Measurements from ENCODE around the gene GSG1L. TPM values are rescaled to one million over a fixed set of nuclear protein-coding genes. Genes with fewer than 3 reads are reported as not detected.

Gene GSG1L
- polyA plus RNA-seq, 3 donors = not detected

GRCh38 chr16:28062847-28063521 lies 530 bp downstream of the GSG1L start:
- H3K9me3 Mint-ChIP-seq = peaks cover 0 to 5% (median 1%) of the 10 kb centered on the region in 7 donors
- H3K4me2 ChIP-seq (replicated peaks; ENCODE audit: extremely low read depth, low read length, poor library complexity, severe bottlenecking) = no peak overlapping the region
- peak in 1 of 3 donors; percentile 11 for DNase-seq
- H3K9me3 ChIP-seq (replicated peaks in 1 of 2; ENCODE audit: control insufficient read depth in 1 of 2, insufficient read depth in 1 of 2, low read length in 2 of 2) = no peaks in the 10 kb centered on the region
- intact Hi-C loops (cut with micrococcal nuclease) = no loop called here
- no peak overlapping the region for H3K27ac ChIP-seq (ENCODE audit: low read depth in 1 of 2, low read length in 2 of 2)
- H3K36me3 ChIP-seq (replicated peaks in 1 of 2; ENCODE audit: control insufficient read depth in 1 of 2, insufficient read depth in 2 of 2, low read length in 2 of 2) = no peaks in the 10 kb centered on the region
- no peak overlapping the region for H3K9ac ChIP-seq (ENCODE audit: insufficient read depth, low read length, poor library complexity, severe bottlenecking)
- H3K79me2 ChIP-seq (ENCODE audit: insufficient read depth, low read length) = no peaks in the 10 kb centered on the region
- under 1% methylated on average over 97 of the region's 99 CpGs for WGBS (ENCODE audit: insufficient coverage)
- no peak overlapping the region for H3K4me3 Mint-ChIP-seq
- H3K27ac Mint-ChIP-seq = no peak overlapping the region
- TF ChIP-seq, protein P1, sequence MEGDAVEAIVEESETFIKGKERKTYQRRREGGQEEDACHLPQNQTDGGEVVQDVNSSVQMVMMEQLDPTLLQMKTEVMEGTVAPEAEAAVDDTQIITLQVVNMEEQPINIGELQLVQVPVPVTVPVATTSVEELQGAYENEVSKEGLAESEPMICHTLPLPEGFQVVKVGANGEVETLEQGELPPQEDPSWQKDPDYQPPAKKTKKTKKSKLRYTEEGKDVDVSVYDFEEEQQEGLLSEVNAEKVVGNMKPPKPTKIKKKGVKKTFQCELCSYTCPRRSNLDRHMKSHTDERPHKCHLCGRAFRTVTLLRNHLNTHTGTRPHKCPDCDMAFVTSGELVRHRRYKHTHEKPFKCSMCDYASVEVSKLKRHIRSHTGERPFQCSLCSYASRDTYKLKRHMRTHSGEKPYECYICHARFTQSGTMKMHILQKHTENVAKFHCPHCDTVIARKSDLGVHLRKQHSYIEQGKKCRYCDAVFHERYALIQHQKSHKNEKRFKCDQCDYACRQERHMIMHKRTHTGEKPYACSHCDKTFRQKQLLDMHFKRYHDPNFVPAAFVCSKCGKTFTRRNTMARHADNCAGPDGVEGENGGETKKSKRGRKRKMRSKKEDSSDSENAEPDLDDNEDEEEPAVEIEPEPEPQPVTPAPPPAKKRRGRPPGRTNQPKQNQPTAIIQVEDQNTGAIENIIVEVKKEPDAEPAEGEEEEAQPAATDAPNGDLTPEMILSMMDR (IDR thresholded peaks at IDR 0.05) = no peak
- no peaks in the 10 kb centered on the region for H3K4me1 ChIP-seq (ENCODE audit: control insufficient read depth in 1 of 2, insufficient read depth in 2 of 2, low read length in 2 of 2)
- no peaks in the 10 kb centered on the region for H4K20me1 ChIP-seq (ENCODE audit: insufficient read depth, low read length)
- no peak overlapping the region for H3K4me3 ChIP-seq (replicated peaks in 1 of 3; ENCODE audit: low read depth in 2 of 3, low read length in 3 of 3)
- no peak overlapping the region for H2AFZ ChIP-seq (ENCODE audit: insufficient read depth, low read depth, low read length, poor library complexity, severe bottlenecking)
- H3K4me1 Mint-ChIP-seq = no peaks in the 10 kb centered on the region
- peaks cover 48 to 79% (median 58%) of the 10 kb centered on the region in 3 donors for H3K27me3 Mint-ChIP-seq (ENCODE audit: low read depth in 3 of 3)
- H3K27me3 ChIP-seq (ENCODE audit: control insufficient read depth in 2 of 2, insufficient read depth in 2 of 2, low read length in 2 of 2) = peaks cover 22 to 55% of the 10 kb centered on the region in 2 donors
- H3K36me3 Mint-ChIP-seq = no peaks in the 10 kb centered on the region

DNA sequence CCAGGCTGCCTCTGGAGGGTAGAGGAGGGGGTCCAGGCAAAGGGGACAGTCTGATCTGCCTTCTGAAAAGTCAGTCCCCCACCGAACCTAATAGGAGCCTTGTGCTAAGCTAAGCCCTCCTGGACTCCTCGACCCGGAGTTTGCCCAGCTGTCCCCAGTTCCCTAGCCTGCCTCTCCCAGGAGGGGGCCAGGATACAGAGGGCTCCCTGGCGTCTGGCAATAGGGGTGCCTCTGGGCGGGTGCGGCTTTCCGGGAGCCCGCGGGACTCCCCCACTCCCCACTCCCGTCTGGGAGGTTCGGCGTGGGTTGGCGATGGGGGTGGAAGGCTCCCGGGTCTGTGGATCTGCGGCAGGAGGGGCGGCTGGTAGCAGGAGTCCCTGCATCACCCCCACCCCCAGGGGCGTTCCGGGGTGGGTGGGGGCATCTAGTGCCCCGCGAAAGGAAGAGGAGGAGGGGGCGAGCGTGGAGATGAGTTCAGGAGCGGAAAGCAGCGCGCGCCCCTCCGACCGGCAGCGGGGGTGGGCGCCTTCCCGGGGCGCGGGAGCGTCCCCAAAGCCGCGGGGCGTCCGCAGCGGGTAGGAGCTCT lies 1.2 kb downstream of the GSG1L start:
- TF ChIP-seq, protein P1 (IDR thresholded peaks at IDR 0.05) = no peak
- DNase-seq = no peak

More for the DNA sequence above, 1.2 kb downstream of the GSG1L start:
- intact Hi-C loops (cut with micrococcal nuclease) = no loop called here
- Histone ChIP-seq H3K36me3 (replicated peaks in 1 of 2; ENCODE audit: control insufficient read depth in 1 of 2, insufficient read depth in 2 of 2, low read length in 2 of 2) (no peaks in the 10 kb centered on the region), H3K9me3 (replicated peaks in 1 of 2; ENCODE audit: control insufficient read depth in 1 of 2, insufficient read depth in 1 of 2, low read length in 2 of 2) (no peaks in the 10 kb centered on the region), H3K27ac (ENCODE audit: low read depth in 1 of 2, low read length in 2 of 2) (no peak overlapping the region), H3K4me3 (replicated peaks in 1 of 3; ENCODE audit: low read depth in 2 of 3, low read length in 3 of 3) (no peak overlapping the region), H4K20me1 (ENCODE audit: insufficient read depth, low read length) (no peaks in the 10 kb centered on the region), H3K27me3 (ENCODE audit: control insufficient read depth in 2 of 2, insufficient read depth in 2 of 2, low read length in 2 of 2) (peaks cover 22 to 55% of the 10 kb centered on the region in 2 donors), H3K4me2 (replicated peaks; ENCODE audit: extremely low read depth, low read length, poor library complexity, severe bottlenecking) (no peak overlapping the region), H3K9ac (ENCODE audit: insufficient read depth, low read length, poor library complexity, severe bottlenecking) (no peak overlapping the region), H2AFZ (ENCODE audit: insufficient read depth, low read depth, low read length, poor library complexity, severe bottlenecking) (no peak overlapping the region), H3K79me2 (ENCODE audit: insufficient read depth, low read length) (no peaks in the 10 kb centered on the region), H3K4me1 (ENCODE audit: control insufficient read depth in 1 of 2, insufficient read depth in 2 of 2, low read length in 2 of 2) (no peaks in the 10 kb centered on the region)
- peaks cover 0 to 5% (median 1%) of the 10 kb centered on the region in 7 donors for H3K9me3 Mint-ChIP-seq
- H3K4me1 Mint-ChIP-seq = no peaks in the 10 kb centered on the region
- WGBS (ENCODE audit: insufficient coverage) = 8% methylated on average over 23 of the region's 39 CpGs
- H3K4me3 Mint-ChIP-seq = peak overlapping the region in 1 of 2 donors; percentile 67
- H3K27ac Mint-ChIP-seq = no peak overlapping the region
- H3K36me3 Mint-ChIP-seq = no peaks in the 10 kb centered on the region
- H3K27me3 Mint-ChIP-seq (ENCODE audit: low read depth in 3 of 3) = peaks cover 49 to 76% (median 58%) of the 10 kb centered on the region in 3 donors

Data from CD14-positive monocyte (primary cell).